HG03103 (cell line): ENCODE data around the gene CD38.
"Not testable (repeated sequence)": the region's sequence is repeated elsewhere in the genome, so short reads cannot be mapped to it uniquely, and the experiment has no call there.

Source experiments
- ATAC-seq: cut with Tn5 transposase; IDR thresholded peaks from one replicate; pipeline ENCODE4 v1.9.1; 2021; ENCODE audit warnings: low read depth; ENCODE audit not compliant: unreplicated experiment

Gene CD38

DNA sequence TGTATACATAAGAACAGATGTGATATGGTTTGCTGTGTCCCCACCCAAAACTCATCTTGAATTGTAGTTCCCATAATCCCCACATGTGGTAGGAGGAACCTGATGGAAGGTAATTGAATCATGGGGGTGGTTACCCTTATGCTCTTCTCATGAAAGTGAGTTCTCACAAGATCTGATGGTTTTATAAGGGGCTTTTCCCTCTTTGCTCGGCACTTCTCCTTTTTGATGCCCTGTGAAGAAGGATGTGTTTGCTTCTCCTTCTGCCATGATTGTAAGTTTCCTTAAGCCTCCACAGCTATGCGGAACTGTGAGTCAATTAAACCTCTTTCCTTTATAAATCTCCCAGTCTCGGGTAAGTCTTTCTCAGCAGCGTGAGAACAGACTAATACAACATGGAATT is 83.1 kb downstream of the CD38 start:
- not testable (repeated sequence) for ATAC-seq

DNA sequence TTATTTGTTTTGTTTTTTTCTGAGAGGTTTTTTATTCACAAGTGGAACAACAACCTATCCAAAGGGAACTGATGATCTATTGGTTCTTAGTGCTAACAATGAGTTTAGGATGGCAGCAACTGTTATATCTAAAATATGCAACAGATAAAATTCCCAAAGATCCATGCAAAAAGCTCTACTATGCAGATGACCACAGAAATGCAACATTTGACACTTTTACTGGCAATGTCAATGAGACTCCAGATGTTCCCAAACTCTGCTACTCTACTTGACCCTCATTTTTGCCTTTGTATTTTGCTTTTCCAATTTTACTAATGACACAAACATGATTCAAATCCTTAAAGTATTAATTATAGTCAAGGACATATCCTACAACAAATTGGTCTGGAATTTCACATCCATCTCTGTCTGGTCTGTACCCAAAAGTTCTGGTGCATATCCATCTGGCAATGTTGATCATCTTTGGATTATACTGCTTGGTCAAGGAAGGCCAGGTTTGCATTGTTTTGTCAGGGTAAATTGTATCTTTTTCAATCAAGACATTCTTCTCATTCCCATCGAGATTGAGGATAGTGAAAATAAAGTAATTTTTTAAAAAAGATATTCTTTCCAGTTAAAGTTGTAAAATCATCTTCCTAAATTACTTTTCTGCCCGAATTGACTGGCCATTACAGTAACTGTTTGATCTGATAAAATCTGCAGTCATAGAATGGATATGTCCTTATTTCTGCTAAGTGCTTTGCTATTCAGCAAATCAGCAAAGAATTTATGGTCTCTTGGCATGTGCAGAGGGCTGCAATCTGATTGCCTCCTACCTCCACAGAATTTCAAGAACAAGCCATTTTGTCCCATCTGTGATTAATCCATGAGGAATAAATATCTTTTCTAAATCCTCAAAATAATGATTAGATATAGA is 86.8 kb downstream of the CD38 start:
- no peak for ATAC-seq

DNA sequence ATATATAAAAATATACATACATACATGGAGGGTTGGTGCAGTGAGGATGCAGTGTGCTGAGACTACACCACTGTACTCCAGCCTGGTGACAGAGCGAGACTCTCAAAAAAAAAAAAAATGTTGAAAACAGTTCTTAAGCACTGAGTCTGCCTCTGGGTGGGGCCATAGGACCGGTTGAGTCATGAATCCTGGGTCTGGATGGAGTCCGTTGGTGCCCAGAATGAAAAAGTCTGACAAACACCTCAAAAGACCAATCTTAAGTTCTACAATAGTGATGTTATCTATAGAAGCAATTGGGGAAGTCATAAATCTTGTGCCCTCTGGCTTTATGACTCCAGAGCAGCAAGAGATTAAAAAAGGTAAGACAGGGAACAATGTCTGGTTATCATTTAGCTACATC is 90.0 kb downstream of the CD38 start:
- no peak for ATAC-seq

DNA sequence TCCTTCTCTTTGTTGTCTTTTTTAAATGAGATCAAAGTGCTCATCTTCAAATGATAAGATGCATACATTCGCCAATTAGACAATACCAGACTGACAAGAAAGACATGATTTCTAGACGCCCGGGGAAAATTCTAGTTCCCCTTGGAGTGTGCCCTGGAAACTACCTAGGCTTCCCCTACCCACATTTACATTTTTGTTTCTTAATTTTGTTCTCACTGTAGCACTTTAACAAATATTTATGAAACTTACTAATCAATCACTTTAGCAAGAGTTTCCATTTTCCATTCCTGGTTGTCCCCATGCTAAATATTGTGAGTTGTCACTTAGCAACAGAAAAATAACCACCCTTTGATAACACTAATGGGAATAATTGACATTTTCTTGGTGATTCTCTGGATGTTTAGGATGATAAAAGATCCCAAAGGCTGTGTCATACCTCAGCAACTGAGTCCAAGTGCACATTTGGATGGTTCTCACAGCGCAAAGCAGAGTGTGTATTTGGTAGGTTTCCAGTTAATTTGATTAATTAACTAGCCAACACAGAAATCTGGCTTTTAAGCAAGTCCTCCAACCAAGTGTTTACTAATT is 90.8 kb downstream of the CD38 start:
- ATAC-seq = no peak

DNA sequence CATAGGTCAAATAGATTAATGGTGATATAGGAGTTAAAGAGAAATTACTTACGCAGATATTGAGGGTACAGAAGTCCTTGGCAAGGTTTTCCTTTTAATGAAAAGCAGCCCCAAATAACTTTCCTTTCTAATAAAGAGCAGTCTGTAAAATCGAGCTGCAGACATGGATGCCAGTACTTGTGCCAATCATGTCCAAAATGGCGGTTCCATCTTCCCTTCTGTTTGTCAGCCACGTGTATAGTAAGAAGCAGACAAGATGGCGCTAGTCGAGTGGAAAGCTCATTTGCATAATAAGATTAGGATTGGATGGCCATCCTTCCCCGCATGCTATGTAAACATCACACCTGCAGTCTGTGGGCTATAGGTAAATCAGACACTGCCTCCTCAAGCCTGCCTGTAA is 92.0 kb downstream of the CD38 start:
- ATAC-seq = no peak

DNA sequence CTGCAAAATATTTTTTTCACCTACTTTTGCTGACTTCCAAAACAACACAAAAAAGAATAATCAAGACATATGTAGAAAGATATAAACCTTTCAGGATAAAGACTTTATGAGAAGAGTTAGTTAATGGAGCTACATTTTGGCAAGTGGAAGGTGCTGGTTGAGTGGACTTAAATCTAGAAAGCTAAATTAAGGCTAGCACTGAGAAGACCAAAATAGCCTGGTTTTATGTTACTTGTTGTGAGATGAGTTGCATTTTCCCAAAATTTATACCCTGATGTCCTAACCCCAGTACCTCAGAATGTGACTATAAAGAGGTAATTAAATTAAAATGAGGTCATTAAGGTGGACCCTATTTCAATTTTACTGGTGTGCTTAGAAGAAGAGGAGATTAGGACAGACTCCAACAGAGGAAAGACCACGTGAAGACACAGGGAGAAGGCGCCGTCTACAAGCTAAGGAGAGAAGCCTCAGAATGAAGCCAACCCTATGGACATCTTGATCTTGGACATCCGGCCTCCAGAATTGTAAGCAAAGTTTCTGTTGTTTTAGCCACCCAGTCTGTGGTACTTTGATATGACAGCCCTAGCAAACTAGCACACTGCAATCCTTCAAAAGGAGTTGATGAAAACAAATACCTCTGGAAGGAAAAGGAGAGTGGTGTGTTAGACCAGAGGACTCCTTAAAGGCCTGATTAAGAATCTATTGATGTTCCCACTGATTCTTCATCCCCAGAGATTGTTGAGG is 93.0 kb downstream of the CD38 start:
- ATAC-seq = no peak

DNA sequence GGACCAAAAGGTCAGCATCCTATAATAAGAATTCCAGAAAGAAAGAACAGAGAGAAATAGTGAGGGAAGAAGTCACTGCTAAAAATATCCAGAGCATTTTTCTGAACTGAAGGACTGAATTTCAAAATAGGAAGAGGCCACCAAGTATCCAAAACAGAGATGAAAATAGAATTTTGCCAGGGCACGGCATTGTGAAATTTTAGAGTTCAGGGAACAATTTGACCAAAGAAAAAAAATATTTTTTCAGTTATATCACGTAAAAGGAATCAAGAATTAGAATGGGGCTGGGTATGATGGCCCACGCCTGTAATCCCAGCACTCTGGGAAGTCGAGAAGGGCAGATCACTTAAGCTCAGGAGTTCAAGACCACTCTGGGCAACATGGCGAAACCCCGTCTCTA is 95.0 kb downstream of the CD38 start:
- no peak for ATAC-seq

DNA sequence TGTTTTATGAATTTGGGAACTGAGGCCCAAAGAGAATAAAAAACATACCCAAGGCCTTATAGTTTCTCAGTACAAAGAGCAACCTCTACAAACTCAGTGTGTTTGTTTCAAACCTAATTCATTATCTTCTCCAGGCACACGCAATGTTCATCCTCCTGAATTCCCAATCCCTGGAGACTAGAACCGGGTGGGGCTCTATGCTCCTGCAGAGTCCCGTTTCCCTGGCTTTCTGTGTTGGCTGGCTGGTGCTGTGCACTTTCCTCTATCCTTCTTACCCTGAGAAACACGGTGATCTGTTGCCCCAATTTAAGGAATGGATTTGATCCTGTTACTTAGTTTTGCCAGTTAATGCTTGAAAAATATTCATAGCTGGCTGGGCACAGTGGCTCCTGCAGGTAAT is 96.5 kb downstream of the CD38 start:
- no peak for ATAC-seq

DNA sequence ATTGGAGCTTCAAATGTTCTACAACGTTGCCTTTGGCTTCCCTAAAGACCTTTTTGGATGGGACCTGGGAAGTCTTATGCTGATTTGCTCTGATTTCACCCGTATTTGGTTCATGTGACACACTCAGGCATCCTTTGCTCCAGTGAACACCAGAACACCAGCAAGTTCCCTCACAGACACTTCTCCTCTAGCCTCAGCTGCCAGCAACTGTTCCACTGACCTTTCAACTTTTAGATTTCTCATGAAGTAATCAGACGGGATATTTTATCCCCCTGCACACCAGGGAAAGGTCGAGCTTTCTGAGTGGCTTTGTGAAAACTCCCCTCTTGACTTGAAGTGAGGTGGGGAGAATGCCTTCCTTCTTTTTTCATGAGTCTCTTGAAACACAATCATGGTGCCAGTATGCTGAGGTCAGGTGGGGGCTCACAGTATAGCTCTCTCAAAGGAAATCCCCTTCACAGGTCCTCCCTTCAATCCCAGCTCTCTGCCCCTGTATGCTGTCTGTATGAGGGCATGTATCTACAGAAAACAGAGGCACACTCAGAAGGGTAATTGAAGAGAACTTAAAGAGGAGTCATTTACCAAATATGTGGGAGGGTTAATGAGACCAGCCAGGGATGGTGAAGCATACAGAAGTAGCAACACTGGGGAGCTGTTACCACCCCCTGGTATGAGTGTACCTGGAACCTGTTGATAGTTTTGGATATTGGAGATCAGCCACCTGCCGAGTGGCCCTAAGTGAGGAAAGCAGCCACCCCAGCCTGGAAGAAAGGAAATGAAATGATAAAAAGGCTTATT is 97.7 kb downstream of the CD38 start:
- no peak for ATAC-seq

DNA sequence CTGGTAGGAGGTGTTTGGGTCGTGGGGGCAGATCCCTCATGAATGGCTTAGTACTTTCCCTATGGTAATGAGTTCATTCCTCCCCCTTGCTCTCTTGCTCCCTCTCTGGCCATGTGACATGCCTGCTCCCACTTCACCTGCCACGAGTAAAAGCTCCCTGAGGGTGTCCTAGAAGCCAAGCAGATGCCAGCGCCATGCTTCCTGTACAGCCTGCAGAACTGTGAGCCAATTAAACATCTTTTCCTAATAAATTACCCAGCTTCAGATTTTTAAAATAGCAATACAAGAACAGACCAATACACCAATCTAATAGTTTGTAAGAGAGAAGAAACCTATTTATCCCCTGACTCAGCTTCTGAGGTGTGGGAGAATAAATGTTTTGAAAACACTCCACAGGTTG is 99.9 kb downstream of the CD38 start:
- no peak for ATAC-seq

DNA sequence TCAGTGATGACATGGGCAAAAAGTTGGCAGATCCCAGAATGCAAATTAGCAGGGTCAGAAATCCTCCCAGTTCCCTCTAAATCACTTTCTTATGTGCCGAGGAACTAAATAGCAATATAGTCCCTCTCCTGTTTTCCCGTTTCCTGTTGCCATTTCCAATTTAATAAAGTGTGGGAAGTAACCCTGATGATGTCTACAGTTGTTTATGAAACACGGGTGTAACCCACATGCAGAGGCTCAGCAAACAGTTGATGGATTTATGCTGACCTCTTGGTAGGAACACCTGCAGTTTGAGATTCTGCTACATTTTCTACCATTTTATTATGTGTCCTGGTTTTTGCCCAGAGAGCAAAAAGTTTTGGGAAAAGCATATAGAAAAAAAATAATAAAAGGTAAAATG is 103.7 kb downstream of the CD38 start:
- ATAC-seq = no peak

DNA sequence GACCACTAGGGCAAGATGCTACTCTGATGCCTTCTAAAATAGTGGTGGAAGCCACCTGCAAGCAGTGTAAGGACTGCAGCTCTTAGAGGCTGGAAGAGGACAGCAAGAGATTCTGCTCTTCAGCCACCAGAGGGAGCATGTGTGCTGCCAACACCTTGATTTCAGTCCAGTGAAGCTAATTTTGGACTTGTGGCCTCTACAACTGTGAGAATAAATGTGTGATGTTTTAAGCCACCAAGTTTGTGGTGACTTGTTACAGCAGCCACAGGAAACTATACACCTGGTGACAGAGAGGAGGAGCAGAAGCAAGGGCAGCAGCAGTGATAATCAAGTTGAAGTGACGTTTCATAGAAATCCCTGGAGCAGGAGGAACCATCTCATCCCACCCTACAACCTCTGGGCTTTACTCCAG is 104.6 kb downstream of the CD38 start:
- peak; percentile 94 for ATAC-seq

DNA sequence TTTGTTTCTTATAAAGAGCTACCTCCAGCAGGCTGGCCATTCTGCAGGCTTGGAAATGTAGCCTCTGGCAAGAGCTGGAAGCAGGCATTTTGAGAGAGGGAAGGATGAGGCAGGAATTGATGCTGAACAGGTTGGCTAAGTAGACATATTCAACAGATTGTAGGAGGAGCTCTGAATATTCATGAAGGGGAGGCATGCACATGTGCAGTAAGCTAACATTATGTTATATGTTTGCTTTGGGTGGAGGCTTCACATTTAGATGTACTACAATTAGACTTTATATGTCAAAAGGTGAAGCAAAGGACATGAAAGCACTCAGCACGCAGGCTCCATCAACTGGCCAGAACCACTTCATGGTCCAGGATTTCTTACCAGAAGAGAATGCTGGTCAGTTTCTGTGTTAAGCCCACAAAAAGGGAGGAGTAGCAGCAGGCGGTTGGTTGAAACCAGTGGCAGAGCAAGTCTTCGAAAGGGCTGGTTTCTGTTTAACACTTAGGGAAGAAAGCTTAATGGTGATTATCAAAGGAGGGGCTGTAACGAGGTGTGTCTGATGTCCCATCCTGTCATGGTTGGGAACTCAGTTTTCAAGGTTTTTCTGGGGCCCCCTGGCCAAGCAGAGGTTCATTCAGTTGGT is 105.6 kb downstream of the CD38 start:
- ATAC-seq = no peak

DNA sequence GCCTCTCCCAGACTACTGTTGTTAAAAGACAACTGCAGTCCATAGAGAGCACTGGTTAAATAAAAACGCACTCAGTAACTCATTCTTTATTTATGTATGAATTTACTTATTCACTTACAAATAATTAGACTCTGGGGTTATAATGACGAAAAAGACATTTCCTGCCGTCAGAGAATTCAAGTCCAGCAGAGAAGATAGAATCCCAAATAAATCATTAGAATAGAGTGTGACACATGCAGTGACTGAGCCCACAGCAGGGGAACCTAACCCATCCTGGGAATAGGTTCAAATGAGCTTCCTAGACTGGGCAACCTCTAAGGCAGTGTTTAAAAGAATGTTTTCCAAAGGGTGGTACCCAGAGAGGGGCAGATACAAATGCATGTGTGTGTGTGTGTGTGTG is 106.5 kb downstream of the CD38 start:
- no peak for ATAC-seq

DNA sequence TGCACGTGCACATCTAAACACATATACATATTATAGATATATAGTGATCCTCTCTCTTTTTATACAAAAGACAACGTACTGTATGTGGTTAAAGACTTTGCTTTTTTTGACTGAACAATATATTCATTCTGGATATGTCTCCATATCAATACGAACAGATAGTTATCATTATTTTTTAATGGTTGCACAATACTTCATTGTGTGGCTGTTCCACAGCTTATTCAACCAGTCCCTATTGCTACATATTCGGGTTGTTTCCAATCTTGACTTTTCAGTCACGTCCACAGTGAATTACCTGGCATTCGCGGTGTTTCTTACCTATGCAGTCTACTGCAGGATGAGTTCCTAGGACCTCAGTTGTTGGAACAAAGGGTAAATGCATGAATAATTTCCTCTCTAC is 107.3 kb downstream of the CD38 start:
- no peak for ATAC-seq

DNA sequence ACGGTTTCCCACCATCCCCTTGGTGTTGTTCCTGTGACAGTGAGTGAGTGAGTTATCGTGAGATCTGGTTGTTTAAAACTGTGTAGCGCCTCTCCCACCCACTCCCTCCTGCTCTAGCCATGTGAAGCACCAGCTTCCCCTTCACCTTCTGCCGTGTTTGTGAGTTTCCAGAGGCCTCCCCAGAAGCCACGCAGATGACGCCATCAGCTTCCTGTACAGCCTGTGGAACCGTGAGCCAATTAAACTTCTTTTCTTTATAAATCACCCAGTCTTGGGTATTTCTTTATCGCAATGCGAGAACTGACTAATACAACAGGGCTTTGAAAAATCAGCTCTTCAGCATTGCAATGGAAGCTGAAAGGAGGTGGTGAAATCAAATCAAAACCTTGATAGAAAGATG is 110.4 kb downstream of the CD38 start:
- no peak for ATAC-seq

DNA sequence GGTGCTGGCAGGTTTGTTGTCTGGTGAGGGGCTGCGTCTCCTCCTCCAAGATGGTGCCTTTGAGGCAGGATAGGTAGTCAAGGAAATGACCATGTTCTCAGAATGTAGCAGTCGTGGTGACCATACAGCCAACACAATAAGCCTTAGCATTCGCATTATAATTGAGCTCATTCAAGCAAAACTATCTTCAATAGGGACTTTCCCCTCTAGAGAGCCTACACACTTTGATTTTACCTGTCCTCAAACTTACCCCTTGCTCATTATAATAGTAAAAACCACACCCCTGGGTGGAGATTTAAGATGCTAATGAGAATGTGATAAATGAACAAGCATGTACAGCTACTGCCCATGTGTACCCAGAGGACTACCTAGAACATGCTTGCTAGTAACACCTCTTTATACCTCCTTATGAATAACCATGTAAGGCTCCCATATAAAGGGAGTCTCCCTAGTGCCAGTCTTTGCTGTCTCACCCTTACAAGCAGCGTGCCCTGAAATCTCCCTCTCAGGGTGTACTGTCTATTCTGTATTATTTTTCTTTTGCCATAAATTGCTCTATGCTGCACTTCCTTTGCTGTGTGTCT is 112.2 kb downstream of the CD38 start:
- ATAC-seq = no peak

DNA sequence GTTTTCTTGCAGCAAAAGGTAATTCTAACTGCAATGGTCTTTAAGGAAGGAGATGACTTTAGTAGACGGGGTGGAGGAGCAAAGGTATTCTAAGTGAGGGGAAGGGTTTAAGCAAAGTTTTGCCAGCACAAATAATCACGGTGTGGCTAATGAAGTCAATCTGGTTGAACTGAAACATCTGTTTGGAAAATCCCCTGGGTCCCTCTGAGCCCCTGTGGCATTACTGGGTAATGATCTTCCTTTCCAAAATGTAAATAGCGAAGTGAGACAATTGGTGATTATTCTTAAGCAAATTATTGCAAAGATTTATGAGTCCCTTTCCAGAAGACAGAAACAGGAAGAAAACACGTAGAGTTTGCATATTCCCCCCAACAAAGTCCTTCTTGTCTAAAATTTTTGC is 113.2 kb downstream of the CD38 start:
- no peak for ATAC-seq

DNA sequence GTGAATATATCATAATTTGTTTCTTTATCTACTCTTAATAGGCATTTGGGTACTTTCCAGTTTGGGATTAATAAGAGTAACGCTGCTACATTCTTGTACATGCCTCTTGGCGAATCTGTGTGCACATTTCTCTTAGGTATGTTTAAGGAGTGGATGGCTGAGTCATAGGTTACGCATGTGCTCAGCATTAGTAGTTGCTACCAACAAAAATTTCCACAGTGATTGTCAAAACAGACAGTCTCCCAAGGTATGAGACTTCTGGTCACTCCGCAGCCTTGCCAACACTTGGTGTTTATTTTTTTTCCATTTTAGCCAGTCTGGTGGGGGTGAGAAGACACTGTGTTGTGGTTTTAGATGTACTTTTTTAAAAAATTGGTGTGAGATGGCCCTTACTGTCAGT is 115.8 kb downstream of the CD38 start:
- no peak for ATAC-seq

DNA sequence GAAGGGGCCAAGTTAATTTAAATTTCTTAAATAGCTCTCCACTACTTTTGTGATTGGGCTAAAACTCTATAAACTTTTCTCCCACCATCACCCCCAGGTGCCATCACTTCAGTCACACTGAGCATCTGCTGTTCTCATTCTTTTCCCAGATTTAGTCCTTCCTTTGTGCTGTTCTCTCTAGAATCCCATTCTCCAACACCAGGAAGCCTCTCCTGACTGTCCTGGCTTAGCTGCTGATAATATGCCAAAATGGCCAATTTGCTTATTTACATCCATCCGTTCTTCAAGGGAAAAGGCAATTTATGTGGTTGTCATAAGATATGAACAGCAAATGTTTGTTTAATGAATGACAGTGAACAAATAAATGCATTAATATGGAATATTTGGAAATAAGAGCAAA is 116.3 kb downstream of the CD38 start:
- ATAC-seq = no peak
